SH-SY5Y (cell line): Measurements from ENCODE around the gene COLQ.
A peak's percentile ranks its signal among the peaks of the same experiment; 100 is the strongest.

Experiments
- GATA2 ChIP-seq: IDR thresholded peaks from 2 replicates; pipeline ENCODE4 v1.6.1; 2011; ENCODE audit warnings: mild to moderate bottlenecking, low read depth, low read length
- GATA3 ChIP-seq: IDR thresholded peaks from 2 replicates; pipeline ENCODE4 v1.6.1; 2011; ENCODE audit warnings: low read depth, mild to moderate bottlenecking, low read length, moderate library complexity

The COLQ gene

GRCh38 chr3:15527031-15527459 is 5.5 kb upstream of the COLQ start:
- TF ChIP-seq GATA2: peak; percentile 100
- TF ChIP-seq GATA3: peak; percentile 100

- no peak for TF ChIP-seq GATA3
- no peak for TF ChIP-seq GATA2
These were observed 4.3 kb upstream of the COLQ start for GRCh38 chr3:15525790-15526189.

DNA sequence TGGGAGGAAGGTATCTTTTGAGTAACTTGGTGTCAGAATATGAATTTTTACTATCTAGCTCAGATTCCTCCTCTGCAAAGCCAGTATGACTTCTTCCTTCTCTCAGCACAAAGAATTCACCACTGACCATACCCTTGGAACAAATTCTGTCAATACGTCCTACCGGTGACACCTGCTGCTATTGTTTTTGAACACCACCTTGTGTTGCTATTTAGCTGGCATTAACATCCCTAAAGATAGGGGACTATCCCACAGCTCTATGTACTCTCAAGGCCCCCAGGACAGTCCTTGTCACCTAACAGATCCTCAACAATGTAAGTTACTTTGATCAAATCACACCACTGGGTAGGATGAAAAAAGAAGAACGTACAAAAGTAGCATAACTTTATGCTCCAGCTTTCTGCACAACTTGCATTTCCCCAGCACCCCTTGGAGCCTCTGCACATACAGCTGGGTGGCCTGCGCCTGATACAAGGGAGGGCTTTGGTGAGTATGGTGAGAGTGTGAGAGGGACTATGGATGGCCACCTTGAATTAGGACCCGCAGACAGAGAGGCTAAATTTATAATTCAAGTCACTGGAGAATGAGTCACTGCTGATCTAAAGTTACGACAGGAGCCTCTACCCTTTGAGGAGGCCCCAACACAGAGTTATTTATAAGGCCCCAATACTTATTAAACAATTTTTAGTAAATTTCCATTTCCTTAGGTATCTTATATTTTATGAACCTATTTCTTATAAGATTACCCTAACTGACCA is 2.3 kb upstream of the COLQ start:
- no peak for TF ChIP-seq GATA2
- TF ChIP-seq GATA3: no peak

- TF ChIP-seq GATA2: no peak
- no peak for TF ChIP-seq GATA3
These were observed 510 bp upstream of the COLQ start for GRCh38 chr3:15522016-15522415.

DNA sequence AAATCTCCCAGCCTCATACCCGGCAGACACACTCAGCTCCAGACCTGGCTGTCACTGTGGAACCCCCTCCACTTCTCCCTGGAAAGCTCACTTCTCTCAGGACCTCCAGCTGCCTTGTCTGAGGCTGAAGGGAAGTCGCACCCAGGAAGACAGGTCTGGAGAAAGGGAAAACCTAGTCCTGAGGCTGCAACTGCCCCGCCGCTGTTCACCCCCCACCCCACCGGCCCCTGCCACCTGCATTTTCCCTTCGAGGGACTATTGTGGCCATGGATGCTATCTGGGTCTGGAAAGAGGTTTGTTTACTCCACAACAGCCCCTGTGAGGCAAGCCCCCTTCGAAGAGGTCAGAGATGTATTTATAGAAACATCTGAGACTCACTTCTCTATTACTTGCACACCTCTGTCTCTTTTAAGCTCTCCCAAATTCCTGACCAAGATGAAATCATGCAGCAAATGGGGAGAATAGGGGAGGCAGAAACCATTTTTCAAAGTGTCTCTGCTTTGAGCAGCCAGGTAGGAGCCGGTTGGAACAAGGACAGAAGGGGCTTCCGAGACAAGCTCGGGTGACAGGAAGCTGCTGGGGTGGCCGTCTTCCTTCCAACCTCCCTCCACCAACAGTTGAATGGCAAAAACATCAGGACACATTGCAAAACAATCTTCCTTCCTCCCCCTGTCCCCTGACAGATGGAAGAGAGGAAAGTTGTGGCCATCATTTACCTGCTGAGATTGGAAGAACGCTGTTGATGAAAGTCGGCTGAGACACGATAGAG is 518 bp downstream of the COLQ start:
- TF ChIP-seq GATA3 (no peak), GATA2 (no peak)

- TF ChIP-seq GATA2: no peak
- TF ChIP-seq GATA3: no peak
These were observed 1.3 kb downstream of the COLQ start for GRCh38 chr3:15520185-15520584.

DNA sequence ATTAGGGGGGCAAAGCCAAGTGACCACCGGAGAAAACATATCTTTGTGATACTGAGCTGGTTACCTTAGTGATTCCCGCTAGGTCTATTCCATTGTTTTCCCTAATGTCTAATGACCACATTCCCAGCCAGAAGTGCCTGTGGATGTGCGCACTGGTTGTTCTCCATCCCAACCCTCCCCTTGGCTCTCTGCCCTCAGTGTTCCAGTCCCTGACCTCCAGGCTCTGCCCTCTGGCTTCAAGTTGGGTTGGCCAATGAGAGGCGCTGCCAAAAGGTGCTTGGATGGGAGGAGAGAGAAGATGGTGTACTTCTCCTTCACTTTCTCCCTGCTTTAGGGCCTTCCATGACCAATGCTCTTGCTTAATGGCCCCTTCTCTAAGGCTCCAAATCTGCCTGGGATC is 2.4 kb downstream of the COLQ start:
- TF ChIP-seq GATA2 (no peak), GATA3 (no peak)

DNA sequence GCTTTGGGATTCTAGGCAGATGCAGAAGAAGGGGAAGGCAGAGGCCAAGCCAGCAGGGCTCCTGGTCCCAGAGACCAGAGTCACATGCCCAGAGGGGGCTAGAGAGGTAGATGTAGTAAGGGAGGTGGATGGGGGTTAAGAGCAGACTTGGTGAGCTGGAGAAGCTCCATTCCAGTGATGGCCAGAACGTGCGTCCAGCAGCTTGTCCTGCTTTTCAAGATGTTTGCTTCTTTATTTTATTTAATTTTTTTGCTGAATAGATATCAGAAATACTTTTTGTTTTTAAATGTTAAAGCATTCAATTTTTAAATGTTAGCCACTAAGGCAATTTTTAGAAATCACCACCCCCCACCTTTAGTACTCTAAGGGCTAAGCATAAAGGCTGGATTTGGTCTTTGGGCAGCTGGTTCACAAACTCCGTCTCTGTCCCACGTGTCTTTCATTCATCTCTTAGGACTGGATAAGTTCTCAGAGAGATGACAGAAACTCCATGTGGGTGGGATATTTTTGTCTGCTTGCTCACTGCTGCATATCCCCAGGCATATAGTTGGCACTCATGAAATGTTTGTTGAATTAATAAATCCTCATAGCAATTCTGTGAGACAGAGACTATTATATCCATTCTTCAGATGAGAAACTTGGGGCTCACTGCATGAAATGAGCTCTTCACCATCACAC is 6.7 kb downstream of the COLQ start:
- no peak for TF ChIP-seq GATA2

- TF ChIP-seq GATA3: no peak
- TF ChIP-seq GATA2: no peak
These were observed 7.5 kb downstream of the COLQ start for GRCh38 chr3:15513810-15514662.

DNA sequence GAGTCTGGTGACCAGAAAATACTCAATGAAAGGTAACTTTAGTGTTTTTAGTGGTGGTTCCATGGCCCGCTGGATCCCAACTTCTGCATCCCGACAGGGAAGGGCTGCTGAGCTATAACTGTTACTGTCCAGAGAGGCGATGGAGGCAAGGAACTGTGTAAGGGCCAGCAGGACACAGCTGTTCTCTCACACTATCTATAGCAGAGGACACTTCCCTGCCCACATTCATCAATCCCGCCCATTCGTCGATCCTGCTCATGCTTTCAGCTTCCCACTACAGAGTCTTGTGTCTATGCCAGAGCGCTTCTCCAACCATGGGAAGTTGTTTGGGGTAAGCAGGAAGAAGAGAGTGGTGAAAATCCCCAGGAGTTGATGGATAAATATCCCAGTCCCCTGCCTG is 8.4 kb downstream of the COLQ start:
- TF ChIP-seq GATA3 (no peak), GATA2 (no peak)

- no peak for TF ChIP-seq GATA3
- TF ChIP-seq GATA2: no peak
These were observed 9.3 kb downstream of the COLQ start for GRCh38 chr3:15512166-15512565.

GRCh38 chr3:15511156-15511555 is 10.3 kb downstream of the COLQ start:
- TF ChIP-seq GATA3 (no peak), GATA2 (no peak)

DNA sequence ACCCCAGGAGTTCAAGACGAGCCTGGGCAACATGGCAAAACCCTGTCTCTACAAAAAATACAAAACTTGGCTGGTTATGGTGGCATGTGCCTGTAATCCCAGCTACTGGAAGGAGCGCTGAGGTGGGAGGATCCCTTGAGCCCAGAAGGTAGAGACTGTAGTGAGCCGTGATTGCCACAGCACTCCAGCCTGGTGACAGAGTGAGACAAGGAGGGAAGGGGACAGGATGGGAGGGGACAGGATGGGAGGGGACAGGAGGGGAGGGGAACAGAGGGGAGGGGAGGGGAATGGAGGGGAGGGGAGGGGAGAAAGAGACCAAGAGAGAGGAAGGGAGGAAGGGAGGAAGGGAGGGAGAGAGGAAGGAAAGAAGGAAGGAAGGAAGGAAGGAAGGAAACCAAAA is 11.0 kb downstream of the COLQ start:
- no peak for TF ChIP-seq GATA3
- no peak for TF ChIP-seq GATA2

DNA sequence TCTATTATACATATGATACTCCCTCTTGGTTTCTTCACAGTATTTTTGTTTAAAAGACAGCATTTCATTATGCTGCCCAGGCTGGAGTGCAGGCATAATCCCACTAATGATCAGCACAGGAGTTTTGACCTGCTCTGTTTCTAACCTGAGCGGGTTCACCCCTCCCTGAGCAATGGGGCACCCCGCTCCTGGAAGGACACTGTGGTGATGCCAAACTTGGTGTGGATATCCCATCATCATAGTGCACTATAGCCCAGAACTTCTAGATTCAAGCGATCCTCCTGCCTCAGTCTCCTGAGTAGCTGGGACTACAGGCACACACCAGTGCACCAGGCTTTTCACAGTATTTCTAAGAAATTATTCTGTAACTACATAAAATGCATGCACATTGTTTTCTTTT is 14.9 kb downstream of the COLQ start:
- no peak for TF ChIP-seq GATA3
- TF ChIP-seq GATA2: no peak
